ENCODE measurements around the gene MRC1. TPM values are rescaled to one million over a fixed set of nuclear protein-coding genes. Genes with fewer than 3 reads are reported as not detected.

MRC1 gene
- total RNA-seq (2014; rRNA removed; shearing (Covaris generic); ENCODE audit: low replicate concordance) = 0.04 TPM in 1 of 2 replicates, not detected in the other

DNA sequence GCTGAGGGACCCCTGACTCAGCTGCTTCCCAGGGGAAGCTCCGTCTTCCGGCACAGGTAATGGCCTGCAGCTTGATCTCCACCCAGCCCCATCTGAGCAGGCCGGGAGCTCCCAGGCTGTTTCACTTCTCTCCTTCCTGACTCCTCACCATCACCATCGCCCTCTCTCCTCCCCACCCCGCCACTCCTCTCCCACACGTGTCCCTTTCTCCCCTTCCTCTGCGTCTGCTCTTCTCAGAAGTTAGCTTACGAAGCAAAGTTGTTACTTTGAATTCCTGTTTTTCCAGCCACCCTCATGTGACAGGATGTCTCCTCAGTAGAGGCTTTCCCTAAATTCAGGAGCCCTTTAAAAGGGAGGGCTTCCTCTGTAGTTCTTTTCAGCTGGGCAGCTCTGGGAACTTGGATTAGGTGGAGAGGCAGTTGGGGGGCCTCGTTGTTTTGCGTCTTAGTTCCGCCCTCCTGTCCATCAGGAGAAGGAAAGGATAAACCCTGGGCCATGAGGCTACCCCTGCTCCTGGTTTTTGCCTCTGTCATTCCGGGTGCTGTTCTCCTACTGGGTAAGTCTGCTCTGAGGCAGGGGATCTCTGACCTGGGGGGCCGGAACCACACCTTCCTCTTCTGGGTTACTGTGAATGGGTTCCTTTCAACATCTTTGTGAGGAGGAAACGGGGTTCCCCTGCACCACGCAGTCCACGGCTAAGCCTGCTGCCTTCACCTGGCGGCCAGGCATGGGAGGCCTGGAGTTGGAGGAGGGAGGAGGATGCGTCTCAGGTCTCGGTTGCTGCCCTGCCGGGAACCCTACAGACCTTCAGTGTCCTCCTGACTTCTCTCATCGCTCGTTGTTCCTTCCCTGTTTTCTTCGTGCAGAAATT, at the start of gene MRC1:
Gene MRC1, plus strand, starts transcription at position 378 of the 871 bp plus-strand sequence. Its CDS starts 118 bp downstream, at position 496.
- no peaks in the 10 kb centered on the region for H4K20me1 ChIP-seq (ENCODE audit: insufficient read depth, low read depth, low read length)
- no peak within 1 kb of the TSS for H3K4me3 ChIP-seq (ENCODE audit: low read length)
- no peak within 1 kb of the TSS for H3K4me2 ChIP-seq (ENCODE audit: low read depth, low read length, poor library complexity, severe bottlenecking)
- no peaks in the 10 kb centered on the region for H3K36me3 ChIP-seq (ENCODE audit: insufficient read depth, low read length)
- H3K9me2 ChIP-seq (replicated peaks; ENCODE audit: insufficient read depth, low read length) = no peaks in the 10 kb centered on the region
- no peak for DNase-seq
- no peaks in the 10 kb centered on the region for H3K27me3 ChIP-seq (ENCODE audit: low read length)
- H3K4me1 ChIP-seq (ENCODE audit: low read length) = peaks cover 14% of the 10 kb centered on the region
- no peak within 1 kb of the TSS for H3K27ac ChIP-seq (ENCODE audit: low read length)
- H3K79me2 ChIP-seq (ENCODE audit: low read length) = no peaks in the 10 kb centered on the region
- H3K9me3 ChIP-seq (ENCODE audit: low read length) = no peaks in the 10 kb centered on the region
- H3K9ac ChIP-seq (ENCODE audit: low read length) = no peak within 1 kb of the TSS
- H2AFZ ChIP-seq (ENCODE audit: low read length) = no peak within 1 kb of the TSS

DNA sequence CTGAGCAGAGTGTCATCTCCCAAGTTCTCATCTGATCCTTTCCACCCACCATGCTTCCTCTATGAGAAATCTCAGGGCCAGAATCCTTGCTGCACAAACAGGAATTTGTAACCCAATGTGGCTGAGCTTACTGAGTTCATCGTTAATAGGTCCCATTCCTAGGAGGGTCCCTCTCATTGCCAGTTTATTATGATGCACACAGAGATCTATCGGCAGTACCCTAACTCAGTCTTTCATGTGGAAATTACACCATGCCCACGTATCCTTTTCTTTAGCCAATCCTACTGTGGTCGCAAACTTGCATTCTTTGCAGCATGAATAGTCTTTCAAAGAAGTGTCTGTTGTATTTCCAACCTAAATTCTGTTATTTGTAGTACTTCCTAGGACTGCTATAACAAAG, 45.0 kb upstream of the MRC1 start:
- Histone ChIP-seq H3K4me3 (ENCODE audit: low read length) (no peak overlapping the region), H4K20me1 (ENCODE audit: insufficient read depth, low read depth, low read length) (no peaks in the 10 kb centered on the region), H3K27ac (ENCODE audit: low read length) (no peak overlapping the region), H3K36me3 (ENCODE audit: insufficient read depth, low read length) (no peaks in the 10 kb centered on the region), H3K9ac (ENCODE audit: low read length) (no peak overlapping the region), H3K4me2 (ENCODE audit: low read depth, low read length, poor library complexity, severe bottlenecking) (no peak overlapping the region), H3K79me2 (ENCODE audit: low read length) (no peaks in the 10 kb centered on the region), H2AFZ (ENCODE audit: low read length) (no peak overlapping the region), H3K4me1 (ENCODE audit: low read length) (no peaks in the 10 kb centered on the region), H3K9me3 (ENCODE audit: low read length) (no peaks in the 10 kb centered on the region), H3K27me3 (ENCODE audit: low read length) (no peaks in the 10 kb centered on the region), H3K9me2 (replicated peaks; ENCODE audit: insufficient read depth, low read length) (no peaks in the 10 kb centered on the region)
- DNase-seq = no peak

DNA sequence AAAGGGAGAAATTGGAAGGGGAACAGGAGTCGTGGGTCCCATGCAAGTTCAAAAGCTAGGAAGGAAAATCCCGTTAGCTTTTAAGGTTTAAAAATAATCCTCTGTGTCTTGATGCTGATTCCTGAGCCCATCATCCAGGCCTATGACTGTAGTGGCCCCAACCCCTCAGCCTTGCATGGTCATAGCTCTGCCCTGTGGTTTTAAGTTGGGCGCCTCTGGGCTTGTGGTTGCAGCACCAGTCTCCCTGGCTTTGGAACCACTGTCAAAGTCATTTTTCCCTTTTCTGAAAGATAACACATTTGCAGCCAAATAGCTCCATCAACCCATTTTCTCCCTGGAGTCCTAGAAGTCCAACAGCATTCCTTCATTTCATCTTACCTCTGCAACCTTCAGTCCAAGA, 43.5 kb upstream of the MRC1 start:
- H3K36me3 ChIP-seq (ENCODE audit: insufficient read depth, low read length) = no peaks in the 10 kb centered on the region
- H3K27ac ChIP-seq (ENCODE audit: low read length) = no peak overlapping the region
- H3K9me2 ChIP-seq (replicated peaks; ENCODE audit: insufficient read depth, low read length) = no peaks in the 10 kb centered on the region
- no peak overlapping the region for H3K4me2 ChIP-seq (ENCODE audit: low read depth, low read length, poor library complexity, severe bottlenecking)
- H3K4me3 ChIP-seq (ENCODE audit: low read length) = no peak overlapping the region
- no peak for DNase-seq
- no peaks in the 10 kb centered on the region for H3K4me1 ChIP-seq (ENCODE audit: low read length)
- no peak overlapping the region for H2AFZ ChIP-seq (ENCODE audit: low read length)
- no peaks in the 10 kb centered on the region for H3K9me3 ChIP-seq (ENCODE audit: low read length)
- no peaks in the 10 kb centered on the region for H3K27me3 ChIP-seq (ENCODE audit: low read length)
- H3K9ac ChIP-seq (ENCODE audit: low read length) = no peak overlapping the region
- no peaks in the 10 kb centered on the region for H4K20me1 ChIP-seq (ENCODE audit: insufficient read depth, low read depth, low read length)
- H3K79me2 ChIP-seq (ENCODE audit: low read length) = no peaks in the 10 kb centered on the region

DNA sequence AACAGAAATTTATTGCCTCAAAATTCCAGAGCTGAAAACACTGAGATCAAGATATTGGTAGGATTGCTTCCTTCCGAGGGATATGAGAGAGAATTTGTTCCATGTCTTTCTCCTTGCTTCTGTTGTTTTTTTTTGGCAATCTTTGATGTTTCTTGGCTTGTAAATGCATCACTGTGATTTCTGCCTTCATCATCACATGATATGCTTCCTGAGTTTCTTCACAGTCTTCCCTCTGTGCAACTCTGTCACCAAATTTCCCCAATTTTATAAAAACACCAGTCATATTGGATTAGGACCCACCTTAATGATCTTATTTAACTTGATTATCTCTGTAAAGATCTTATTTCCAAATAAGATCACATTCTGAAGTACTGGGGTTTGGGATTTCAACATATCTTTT, 42.4 kb upstream of the MRC1 start:
- Histone ChIP-seq H4K20me1 (ENCODE audit: insufficient read depth, low read depth, low read length) (no peaks in the 10 kb centered on the region), H2AFZ (ENCODE audit: low read length) (no peak overlapping the region), H3K9me2 (replicated peaks; ENCODE audit: insufficient read depth, low read length) (no peaks in the 10 kb centered on the region), H3K79me2 (ENCODE audit: low read length) (no peaks in the 10 kb centered on the region), H3K4me2 (ENCODE audit: low read depth, low read length, poor library complexity, severe bottlenecking) (no peak overlapping the region), H3K4me1 (ENCODE audit: low read length) (peaks cover 7% of the 10 kb centered on the region), H3K36me3 (ENCODE audit: insufficient read depth, low read length) (no peaks in the 10 kb centered on the region), H3K27ac (ENCODE audit: low read length) (no peak overlapping the region), H3K27me3 (ENCODE audit: low read length) (no peaks in the 10 kb centered on the region), H3K4me3 (ENCODE audit: low read length) (no peak overlapping the region), H3K9ac (ENCODE audit: low read length) (no peak overlapping the region), H3K9me3 (ENCODE audit: low read length) (no peaks in the 10 kb centered on the region)
- DNase-seq = no peak

DNA sequence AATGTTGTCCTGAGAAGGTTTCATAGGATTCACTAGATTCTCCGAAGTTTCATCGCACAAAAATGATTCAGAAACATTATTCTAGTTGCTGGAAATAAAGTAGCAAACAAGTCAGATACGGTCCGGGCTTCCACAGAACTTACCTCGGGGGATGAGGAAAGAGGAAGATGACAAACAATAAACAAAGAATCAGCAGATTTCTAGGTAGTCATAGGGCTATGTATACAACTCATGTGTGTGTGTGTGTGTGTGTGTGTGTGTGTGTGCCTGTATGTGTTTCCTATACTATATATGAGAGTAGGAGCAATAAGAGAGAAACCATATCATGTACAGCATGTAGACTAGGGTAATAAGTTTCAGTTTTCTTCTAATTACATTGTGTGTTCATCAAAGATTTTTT, 40.7 kb upstream of the MRC1 start:
- H4K20me1 ChIP-seq (ENCODE audit: insufficient read depth, low read depth, low read length) = no peaks in the 10 kb centered on the region
- H3K36me3 ChIP-seq (ENCODE audit: insufficient read depth, low read length) = no peaks in the 10 kb centered on the region
- no peak overlapping the region for H3K9ac ChIP-seq (ENCODE audit: low read length)
- H3K27ac ChIP-seq (ENCODE audit: low read length) = no peak overlapping the region
- no peak for DNase-seq
- no peaks in the 10 kb centered on the region for H3K27me3 ChIP-seq (ENCODE audit: low read length)
- H3K9me2 ChIP-seq (replicated peaks; ENCODE audit: insufficient read depth, low read length) = no peaks in the 10 kb centered on the region
- peaks cover 7% of the 10 kb centered on the region for H3K4me1 ChIP-seq (ENCODE audit: low read length)
- H3K4me2 ChIP-seq (ENCODE audit: low read depth, low read length, poor library complexity, severe bottlenecking) = no peak overlapping the region
- H3K4me3 ChIP-seq (ENCODE audit: low read length) = no peak overlapping the region
- no peaks in the 10 kb centered on the region for H3K79me2 ChIP-seq (ENCODE audit: low read length)
- H2AFZ ChIP-seq (ENCODE audit: low read length) = no peak overlapping the region
- H3K9me3 ChIP-seq (ENCODE audit: low read length) = no peaks in the 10 kb centered on the region

DNA sequence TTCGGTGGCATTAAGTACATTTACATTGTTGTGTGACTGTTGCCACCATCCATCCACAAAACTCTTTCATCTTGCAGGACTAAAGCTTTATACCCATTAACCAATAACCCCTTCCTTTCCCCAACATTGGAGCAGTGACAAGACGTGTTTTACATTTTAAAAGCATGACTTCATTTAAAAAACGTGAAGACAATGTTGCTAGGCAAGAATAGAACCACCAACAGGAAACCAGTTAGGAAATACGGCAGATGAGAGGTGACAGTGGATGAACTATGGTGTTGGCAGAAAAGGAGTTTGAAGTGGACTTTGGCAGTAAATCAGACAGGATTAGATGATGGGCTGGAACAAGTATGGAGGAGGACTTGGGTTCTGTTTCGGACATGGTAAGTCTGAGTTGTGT, 40.2 kb upstream of the MRC1 start:
- no peak overlapping the region for H3K9ac ChIP-seq (ENCODE audit: low read length)
- H3K27me3 ChIP-seq (ENCODE audit: low read length) = no peaks in the 10 kb centered on the region
- H3K4me3 ChIP-seq (ENCODE audit: low read length) = no peak overlapping the region
- no peak overlapping the region for H2AFZ ChIP-seq (ENCODE audit: low read length)
- H3K9me2 ChIP-seq (replicated peaks; ENCODE audit: insufficient read depth, low read length) = no peaks in the 10 kb centered on the region
- no peaks in the 10 kb centered on the region for H3K79me2 ChIP-seq (ENCODE audit: low read length)
- H3K27ac ChIP-seq (ENCODE audit: low read length) = no peak overlapping the region
- H3K36me3 ChIP-seq (ENCODE audit: insufficient read depth, low read length) = no peaks in the 10 kb centered on the region
- H4K20me1 ChIP-seq (ENCODE audit: insufficient read depth, low read depth, low read length) = no peaks in the 10 kb centered on the region
- DNase-seq = no peak
- H3K4me1 ChIP-seq (ENCODE audit: low read length) = peaks cover 7% of the 10 kb centered on the region
- H3K4me2 ChIP-seq (ENCODE audit: low read depth, low read length, poor library complexity, severe bottlenecking) = no peak overlapping the region
- no peaks in the 10 kb centered on the region for H3K9me3 ChIP-seq (ENCODE audit: low read length)

DNA sequence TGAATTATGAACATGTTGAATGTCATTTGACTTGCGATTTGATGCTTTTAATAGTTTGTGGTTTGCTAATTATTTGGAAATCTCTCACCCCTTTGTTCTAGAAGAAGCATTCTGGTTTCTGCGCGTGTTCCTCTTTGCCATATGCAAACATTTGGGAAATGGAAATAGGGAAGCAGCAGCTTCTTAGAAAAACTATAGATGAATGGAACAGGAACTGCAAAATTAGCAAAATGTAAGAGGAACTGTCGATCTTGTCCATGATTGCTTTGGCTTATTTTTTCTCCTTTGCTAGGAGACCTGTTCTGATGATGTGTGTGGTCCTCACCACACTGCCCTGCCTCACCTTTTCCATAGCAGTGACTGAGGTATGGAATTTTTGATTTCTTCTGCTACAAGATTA, 38.1 kb upstream of the MRC1 start:
- Histone ChIP-seq H3K9ac (ENCODE audit: low read length) (no peak overlapping the region), H3K9me2 (replicated peaks; ENCODE audit: insufficient read depth, low read length) (no peaks in the 10 kb centered on the region), H3K4me1 (ENCODE audit: low read length) (peaks cover 7% of the 10 kb centered on the region), H2AFZ (ENCODE audit: low read length) (no peak overlapping the region), H3K4me3 (ENCODE audit: low read length) (no peak overlapping the region), H3K36me3 (ENCODE audit: insufficient read depth, low read length) (no peaks in the 10 kb centered on the region), H3K79me2 (ENCODE audit: low read length) (no peaks in the 10 kb centered on the region), H3K27me3 (ENCODE audit: low read length) (no peaks in the 10 kb centered on the region), H3K27ac (ENCODE audit: low read length) (no peak overlapping the region), H3K4me2 (ENCODE audit: low read depth, low read length, poor library complexity, severe bottlenecking) (no peak overlapping the region), H4K20me1 (ENCODE audit: insufficient read depth, low read depth, low read length) (no peaks in the 10 kb centered on the region), H3K9me3 (ENCODE audit: low read length) (no peaks in the 10 kb centered on the region)
- no peak for DNase-seq

DNA sequence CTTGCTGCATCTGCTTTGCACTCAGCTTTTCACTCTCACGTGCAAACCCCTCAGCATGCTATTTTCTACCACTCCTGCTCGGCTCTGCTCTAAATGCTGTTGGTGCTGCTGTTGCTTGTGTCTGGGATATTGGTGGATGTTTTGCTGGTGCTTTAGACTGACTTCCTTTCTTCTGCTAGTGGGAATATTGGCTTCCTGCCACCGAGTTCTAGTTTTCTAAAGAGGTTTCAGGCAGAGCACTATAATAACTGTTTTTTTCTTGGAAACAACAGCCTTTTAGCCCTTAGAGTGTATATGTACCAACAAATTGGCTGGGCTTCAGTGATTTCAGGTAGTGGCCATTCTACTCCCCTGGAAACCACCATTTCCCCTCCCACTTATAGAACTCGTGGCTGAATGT, 29.4 kb upstream of the MRC1 start:
- no peak for DNase-seq
- no peaks in the 10 kb centered on the region for H3K79me2 ChIP-seq (ENCODE audit: low read length)
- H3K4me3 ChIP-seq (ENCODE audit: low read length) = no peak overlapping the region
- no peak overlapping the region for H2AFZ ChIP-seq (ENCODE audit: low read length)
- no peaks in the 10 kb centered on the region for H3K27me3 ChIP-seq (ENCODE audit: low read length)
- H3K9me3 ChIP-seq (ENCODE audit: low read length) = no peaks in the 10 kb centered on the region
- no peak overlapping the region for H3K27ac ChIP-seq (ENCODE audit: low read length)
- H3K4me2 ChIP-seq (ENCODE audit: low read depth, low read length, poor library complexity, severe bottlenecking) = no peak overlapping the region
- H3K9ac ChIP-seq (ENCODE audit: low read length) = no peak overlapping the region
- no peaks in the 10 kb centered on the region for H3K9me2 ChIP-seq (replicated peaks; ENCODE audit: insufficient read depth, low read length)
- H3K4me1 ChIP-seq (ENCODE audit: low read length) = peaks cover 21% of the 10 kb centered on the region
- no peaks in the 10 kb centered on the region for H4K20me1 ChIP-seq (ENCODE audit: insufficient read depth, low read depth, low read length)
- no peaks in the 10 kb centered on the region; the same call in 1 of the 2 replicates for H3K36me3 ChIP-seq (ENCODE audit: insufficient read depth, low read length)

Data from Karpas-422 (cell line).